Stimulated activated CD8-positive, alpha-beta memory T cell treated with anti-CD3 and anti-CD28 coated beads, Interleukin-2, amount 100 ng/mL, for 1 hour (primary cell): Measurements from ENCODE around the gene MAGOH.
"Not testable (repeated sequence)": the region's sequence is repeated elsewhere in the genome, so short reads cannot be mapped to it uniquely, and the experiment has no call there.

Experiments
- DNase-seq, 2 donors: peaks; one replicate each; pipeline ENCODE4 v3.0.0-alpha.2; 2020; ENCODE audit warnings: low read depth in 2 of 2

The MAGOH gene

GRCh38 chr1:53220962-53221286 lies 17.4 kb downstream of the MAGOH start:
- DNase-seq = no peak

- DNase-seq = peak; percentile 79 to 85
These were observed 18.0 kb downstream of the MAGOH start, which contains the start of gene CZIB for GRCh38 chr1:53220171-53220961. Gene CZIB (minus strand): TSS chr1:53220634. CDS start chr1:53220575, 59 bp downstream.

- no peak for DNase-seq
These were observed 18.6 kb downstream of the MAGOH start for GRCh38 chr1:53219711-53220110.

GRCh38 chr1:53218201-53218600 lies 20.1 kb downstream of the MAGOH start:
- no peak for DNase-seq

- DNase-seq = no peak
These were observed 23.9 kb downstream of the MAGOH start for GRCh38 chr1:53214376-53214940.

GRCh38 chr1:53210954-53211353 lies 27.4 kb downstream of the MAGOH start:
- no peak for DNase-seq

- DNase-seq = no peak
These were observed 28.0 kb downstream of the MAGOH start for GRCh38 chr1:53210352-53210751.

- no peak for DNase-seq
These were observed 30.6 kb downstream of the MAGOH start for GRCh38 chr1:53207726-53208125.

- DNase-seq = no peak
These were observed 31.5 kb downstream of the MAGOH start for GRCh38 chr1:53206735-53207379.

- DNase-seq = not testable (repeated sequence)
These were observed 32.1 kb downstream of the MAGOH start for GRCh38 chr1:53206083-53206685.

GRCh38 chr1:53205496-53205895 lies 32.8 kb downstream of the MAGOH start:
- not testable (repeated sequence) for DNase-seq

- DNase-seq = no peak
These were observed 34.9 kb downstream of the MAGOH start for GRCh38 chr1:53203466-53203865.

- no peak for DNase-seq
These were observed 40.1 kb downstream of the MAGOH start for GRCh38 chr1:53198241-53198651.

- DNase-seq = no peak
These were observed 40.8 kb downstream of the MAGOH start for GRCh38 chr1:53197291-53198200.

GRCh38 chr1:53196485-53197290 lies 41.6 kb downstream of the MAGOH start, which contains the start of gene CPT2:
Gene CPT2 (plus strand): TSS chr1:53196824. CDS start chr1:53196944, 120 bp downstream.
- DNase-seq = peak; percentile 83

GRCh38 chr1:53196017-53196484 lies 42.3 kb downstream of the MAGOH start:
- DNase-seq = no peak

- DNase-seq = no peak
These were observed 42.9 kb downstream of the MAGOH start for GRCh38 chr1:53195246-53196016.

GRCh38 chr1:53190210-53190611 lies 48.1 kb downstream of the MAGOH start:
- DNase-seq = no peak

- no peak for DNase-seq
These were observed 49.3 kb downstream of the MAGOH start for GRCh38 chr1:53189061-53189460.

- no peak for DNase-seq
These were observed 50.2 kb downstream of the MAGOH start for GRCh38 chr1:53188099-53188498.
